ENCODE data around the gene ZRSR2. TPM values are rescaled to one million over a fixed set of nuclear protein-coding genes. Genes with fewer than 3 reads are reported as not detected.

Gene ZRSR2
- total and polyA plus RNA-seq, 9 of the 15 experiments (the other 6 are each of a cell fraction or from before 2014, with no cell fraction given) = 3.5 to 19.5 (median 8.6) TPM

DNA sequence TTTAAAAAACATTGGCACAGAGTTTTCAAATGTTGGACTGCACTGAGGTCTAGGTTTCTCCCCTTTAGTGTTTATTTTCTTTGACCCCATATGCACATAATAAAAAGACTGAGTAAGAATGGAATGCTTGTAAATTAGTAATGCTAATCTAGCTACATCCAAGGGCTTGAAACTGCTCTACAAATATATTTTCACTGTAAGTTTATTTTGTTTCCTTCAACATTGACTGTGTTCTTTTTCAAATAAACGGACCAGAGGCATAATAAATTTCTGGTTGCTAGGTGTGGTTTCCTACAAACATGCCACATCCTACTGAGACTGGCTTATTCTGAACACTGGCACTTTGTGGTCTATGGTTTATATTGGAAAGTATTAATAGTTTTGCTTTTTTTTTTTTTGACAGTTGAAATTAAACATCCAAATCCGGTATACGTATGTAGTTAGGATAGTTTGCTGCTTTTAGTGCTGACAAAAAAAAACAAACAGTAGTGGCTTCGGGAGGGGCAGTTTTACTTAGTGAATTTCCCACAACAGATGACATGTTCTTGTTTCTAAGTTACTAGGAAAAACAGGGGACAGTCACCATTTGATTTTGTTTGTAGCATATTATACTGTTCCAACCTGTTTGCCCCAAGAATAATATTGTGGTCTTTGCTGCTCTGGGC lies 39.0 kb upstream of the ZRSR2 start (continued):
- TF ChIP-seq BRF1 (IDR thresholded peaks at IDR 0.05; ENCODE audit: borderline replicate concordance, extremely low read depth, insufficient read length) (no peak), SAFB (IDR thresholded peaks at IDR 0.05; ENCODE audit: borderline replicate concordance, low read depth, low read length) (no peak), ZNF3 (CRISPR knock-in tag; IDR thresholded peaks at IDR 0.05) (no peak), ZBTB1 (CRISPR knock-in tag; IDR thresholded peaks at IDR 0.05; ENCODE audit: borderline replicate concordance, low read depth) (no peak), EP300 (IDR thresholded peaks at IDR 0.05; ENCODE audit: low read length) (no peak), ZNF830 (CRISPR knock-in tag; IDR thresholded peaks at IDR 0.05) (no peak), ZNF311 (CRISPR knock-in tag; IDR thresholded peaks at IDR 0.05) (no peak), ZNF133 (CRISPR knock-in tag; IDR thresholded peaks at IDR 0.05) (no peak), MED1 (CRISPR knock-in tag; IDR thresholded peaks at IDR 0.05; ENCODE audit: borderline replicate concordance) (no peak)
- TF ChIP-seq, protein P1, sequence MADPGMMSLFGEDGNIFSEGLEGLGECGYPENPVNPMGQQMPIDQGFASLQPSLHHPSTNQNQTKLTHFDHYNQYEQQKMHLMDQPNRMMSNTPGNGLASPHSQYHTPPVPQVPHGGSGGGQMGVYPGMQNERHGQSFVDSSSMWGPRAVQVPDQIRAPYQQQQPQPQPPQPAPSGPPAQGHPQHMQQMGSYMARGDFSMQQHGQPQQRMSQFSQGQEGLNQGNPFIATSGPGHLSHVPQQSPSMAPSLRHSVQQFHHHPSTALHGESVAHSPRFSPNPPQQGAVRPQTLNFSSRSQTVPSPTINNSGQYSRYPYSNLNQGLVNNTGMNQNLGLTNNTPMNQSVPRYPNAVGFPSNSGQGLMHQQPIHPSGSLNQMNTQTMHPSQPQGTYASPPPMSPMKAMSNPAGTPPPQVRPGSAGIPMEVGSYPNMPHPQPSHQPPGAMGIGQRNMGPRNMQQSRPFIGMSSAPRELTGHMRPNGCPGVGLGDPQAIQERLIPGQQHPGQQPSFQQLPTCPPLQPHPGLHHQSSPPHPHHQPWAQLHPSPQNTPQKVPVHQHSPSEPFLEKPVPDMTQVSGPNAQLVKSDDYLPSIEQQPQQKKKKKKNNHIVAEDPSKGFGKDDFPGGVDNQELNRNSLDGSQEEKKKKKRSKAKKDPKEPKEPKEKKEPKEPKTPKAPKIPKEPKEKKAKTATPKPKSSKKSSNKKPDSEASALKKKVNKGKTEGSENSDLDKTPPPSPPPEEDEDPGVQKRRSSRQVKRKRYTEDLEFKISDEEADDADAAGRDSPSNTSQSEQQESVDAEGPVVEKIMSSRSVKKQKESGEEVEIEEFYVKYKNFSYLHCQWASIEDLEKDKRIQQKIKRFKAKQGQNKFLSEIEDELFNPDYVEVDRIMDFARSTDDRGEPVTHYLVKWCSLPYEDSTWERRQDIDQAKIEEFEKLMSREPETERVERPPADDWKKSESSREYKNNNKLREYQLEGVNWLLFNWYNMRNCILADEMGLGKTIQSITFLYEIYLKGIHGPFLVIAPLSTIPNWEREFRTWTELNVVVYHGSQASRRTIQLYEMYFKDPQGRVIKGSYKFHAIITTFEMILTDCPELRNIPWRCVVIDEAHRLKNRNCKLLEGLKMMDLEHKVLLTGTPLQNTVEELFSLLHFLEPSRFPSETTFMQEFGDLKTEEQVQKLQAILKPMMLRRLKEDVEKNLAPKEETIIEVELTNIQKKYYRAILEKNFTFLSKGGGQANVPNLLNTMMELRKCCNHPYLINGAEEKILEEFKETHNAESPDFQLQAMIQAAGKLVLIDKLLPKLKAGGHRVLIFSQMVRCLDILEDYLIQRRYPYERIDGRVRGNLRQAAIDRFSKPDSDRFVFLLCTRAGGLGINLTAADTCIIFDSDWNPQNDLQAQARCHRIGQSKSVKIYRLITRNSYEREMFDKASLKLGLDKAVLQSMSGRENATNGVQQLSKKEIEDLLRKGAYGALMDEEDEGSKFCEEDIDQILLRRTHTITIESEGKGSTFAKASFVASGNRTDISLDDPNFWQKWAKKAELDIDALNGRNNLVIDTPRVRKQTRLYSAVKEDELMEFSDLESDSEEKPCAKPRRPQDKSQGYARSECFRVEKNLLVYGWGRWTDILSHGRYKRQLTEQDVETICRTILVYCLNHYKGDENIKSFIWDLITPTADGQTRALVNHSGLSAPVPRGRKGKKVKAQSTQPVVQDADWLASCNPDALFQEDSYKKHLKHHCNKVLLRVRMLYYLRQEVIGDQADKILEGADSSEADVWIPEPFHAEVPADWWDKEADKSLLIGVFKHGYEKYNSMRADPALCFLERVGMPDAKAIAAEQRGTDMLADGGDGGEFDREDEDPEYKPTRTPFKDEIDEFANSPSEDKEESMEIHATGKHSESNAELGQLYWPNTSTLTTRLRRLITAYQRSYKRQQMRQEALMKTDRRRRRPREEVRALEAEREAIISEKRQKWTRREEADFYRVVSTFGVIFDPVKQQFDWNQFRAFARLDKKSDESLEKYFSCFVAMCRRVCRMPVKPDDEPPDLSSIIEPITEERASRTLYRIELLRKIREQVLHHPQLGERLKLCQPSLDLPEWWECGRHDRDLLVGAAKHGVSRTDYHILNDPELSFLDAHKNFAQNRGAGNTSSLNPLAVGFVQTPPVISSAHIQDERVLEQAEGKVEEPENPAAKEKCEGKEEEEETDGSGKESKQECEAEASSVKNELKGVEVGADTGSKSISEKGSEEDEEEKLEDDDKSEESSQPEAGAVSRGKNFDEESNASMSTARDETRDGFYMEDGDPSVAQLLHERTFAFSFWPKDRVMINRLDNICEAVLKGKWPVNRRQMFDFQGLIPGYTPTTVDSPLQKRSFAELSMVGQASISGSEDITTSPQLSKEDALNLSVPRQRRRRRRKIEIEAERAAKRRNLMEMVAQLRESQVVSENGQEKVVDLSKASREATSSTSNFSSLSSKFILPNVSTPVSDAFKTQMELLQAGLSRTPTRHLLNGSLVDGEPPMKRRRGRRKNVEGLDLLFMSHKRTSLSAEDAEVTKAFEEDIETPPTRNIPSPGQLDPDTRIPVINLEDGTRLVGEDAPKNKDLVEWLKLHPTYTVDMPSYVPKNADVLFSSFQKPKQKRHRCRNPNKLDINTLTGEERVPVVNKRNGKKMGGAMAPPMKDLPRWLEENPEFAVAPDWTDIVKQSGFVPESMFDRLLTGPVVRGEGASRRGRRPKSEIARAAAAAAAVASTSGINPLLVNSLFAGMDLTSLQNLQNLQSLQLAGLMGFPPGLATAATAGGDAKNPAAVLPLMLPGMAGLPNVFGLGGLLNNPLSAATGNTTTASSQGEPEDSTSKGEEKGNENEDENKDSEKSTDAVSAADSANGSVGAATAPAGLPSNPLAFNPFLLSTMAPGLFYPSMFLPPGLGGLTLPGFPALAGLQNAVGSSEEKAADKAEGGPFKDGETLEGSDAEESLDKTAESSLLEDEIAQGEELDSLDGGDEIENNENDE (IDR thresholded peaks at IDR 0.05; ENCODE audit: low read depth, low read length) = no peak
